Endothelial cell of umbilical vein (primary cell): ENCODE measurements around the gene DTL. TPM values are rescaled to one million over a fixed set of nuclear protein-coding genes. Genes with fewer than 3 reads are reported as not detected.

Source experiments
- BruUV-seq: library from RNA; stranded (reverse); fragments of 400-500 nt; replicated peaks from 2 replicates; lab custom pipeline; 2021; lab: Mats Ljungman, UMichigan
- CTCF ChIA-PET: fragments of 300-600, 350-600 bp; sonication (Branson Sonifier 250); formaldehyde crosslinking; loops from one replicate; lab custom pipeline; 2021; ENCODE audit warnings: antibody characterized with exemption, inconsistent platforms; lab: Charles Lee
- POLR2A ChIA-PET: fragments of 300-600, 350-600 bp; sonication (Branson Sonifier 250); formaldehyde crosslinking; loops from one replicate; lab custom pipeline; 2021; ENCODE audit warnings: antibody characterized with exemption, inconsistent platforms; lab: Charles Lee
- DNase-seq: peaks from one replicate; pipeline ENCODE4 v3.0.0-alpha.2; 2011; ENCODE audit warnings: low read depth, low spot score
- FAIRE-seq: peaks from 2 replicates; lab custom pipeline; 2011; peaks lifted over from hg19 to GRCh38; lab: Jason Lieb, UNC
- H2AFZ ChIP-seq: 2 replicates; pipeline ENCODE4 v1.6.0; 2012; ENCODE audit warnings: low read depth, low read length, control low read depth, inconsistent platforms
- H3K27ac ChIP-seq: 2 replicates; pipeline ENCODE4 v1.5.1; 2011; ENCODE audit warnings: low read depth, mild to moderate bottlenecking, control low read depth, low read length, moderate library complexity; ENCODE audit not compliant: insufficient read depth
- H3K27me3 ChIP-seq, 2 experiments: 2 replicates each; pipeline versions ENCODE4 v1.6.0 to v1.6.1; 2011; ENCODE audit warnings: low read length in 2 of 2, mixed read lengths in 1 of 2; ENCODE audit not compliant: control insufficient read depth in 2 of 2, insufficient read depth in 2 of 2
- H3K36me3 ChIP-seq, 2 experiments: 2 replicates in 1 of 2; 3 replicates in 1 of 2; pipeline ENCODE4 v1.5.1; 2011; ENCODE audit warnings: low read length in 2 of 2, mild to moderate bottlenecking in 1 of 2, moderate library complexity in 1 of 2; ENCODE audit not compliant: control insufficient read depth in 2 of 2, insufficient read depth in 2 of 2; ENCODE audit errors: extremely low read depth in 1 of 2
- H3K4me1 ChIP-seq: 3 replicates; pipeline ENCODE4 v1.5.1; 2011; ENCODE audit warnings: mild to moderate bottlenecking, low read length; ENCODE audit not compliant: control insufficient read depth, insufficient read depth; ENCODE audit errors: extremely low read depth
- H3K4me2 ChIP-seq: 2 replicates; pipeline ENCODE4 v1.6.1; 2011; ENCODE audit warnings: low read length, control low read depth, mixed read lengths; ENCODE audit not compliant: insufficient read depth
- H3K4me3 ChIP-seq, 3 experiments: fragments of 200-600 bp in 1 of 3; sonication (generic), shearing (Covaris generic) in 1 of 3; replicated peaks in 1 of 3; 2 replicates each; pipeline ENCODE4 v1.5.1; 2011 to 2016; ENCODE audit warnings: control low read depth in 3 of 3, low read length in 3 of 3, mild to moderate bottlenecking in 2 of 3, inconsistent platforms in 1 of 3, low read depth in 1 of 3, moderate library complexity in 1 of 3; ENCODE audit not compliant: insufficient read depth in 1 of 3
- H3K79me2 ChIP-seq: 2 replicates; pipeline ENCODE4 v1.6.0; 2012; ENCODE audit warnings: low read length, inconsistent platforms; ENCODE audit not compliant: control insufficient read depth, insufficient read depth
- H3K9ac ChIP-seq: replicated peaks from 2 replicates; pipeline ENCODE3; 2011; ENCODE audit warnings: low read length, control low read depth; ENCODE audit not compliant: insufficient read depth; ENCODE audit errors: extremely low read depth
- H3K9me1 ChIP-seq: replicated peaks from 3 replicates; pipeline ENCODE4 v1.6.0; 2011; ENCODE audit warnings: mild to moderate bottlenecking, low read length; ENCODE audit not compliant: control insufficient read depth, insufficient read depth; ENCODE audit errors: extremely low read depth
- H3K9me3 ChIP-seq: replicated peaks from 2 replicates; pipeline ENCODE4 v1.5.1; 2012; ENCODE audit warnings: low read length, inconsistent platforms; ENCODE audit not compliant: control insufficient read depth, insufficient read depth
- H4K20me1 ChIP-seq: replicated peaks from 2 replicates; pipeline ENCODE3; 2011; ENCODE audit warnings: mild to moderate bottlenecking, low read length; ENCODE audit not compliant: control insufficient read depth, insufficient read depth; ENCODE audit errors: extremely low read depth
- CTCF ChIP-seq, 2 donors: IDR thresholded peaks; 1 replicate in 1 of 2; 2 replicates in 1 of 2; pipeline ENCODE4 v1.5.1; 2011; ENCODE audit warnings: low read length in 2 of 2, mild to moderate bottlenecking in 2 of 2, moderate library complexity in 2 of 2, control low read depth in 1 of 2, inconsistent platforms in 1 of 2, low read depth in 1 of 2; ENCODE audit not compliant: insufficient read depth in 1 of 2; ENCODE audit errors: extremely low read depth in 1 of 2
- EZH2 ChIP-seq: IDR thresholded peaks from 2 replicates; pipeline ENCODE4 v1.6.1; 2012; ENCODE audit warnings: borderline replicate concordance, low read depth, mild to moderate bottlenecking, moderate library complexity, low read length, inconsistent platforms; ENCODE audit not compliant: severe bottlenecking
- GATA2 ChIP-seq: IDR thresholded peaks from 2 replicates; pipeline ENCODE4 v1.7.0; 2011; ENCODE audit warnings: low read depth, mild to moderate bottlenecking, moderate library complexity, mixed read lengths, low read length; ENCODE audit not compliant: insufficient read length, insufficient read depth
- MYC ChIP-seq: IDR thresholded peaks from one replicate; pipeline ENCODE4 v1.6.1; 2011; ENCODE audit warnings: mild to moderate bottlenecking, low read depth, low read length
- POLR2A ChIP-seq: IDR thresholded peaks from 2 replicates; pipeline ENCODE4 v1.6.1; 2012; ENCODE audit warnings: low read depth, mild to moderate bottlenecking, control low read depth, low read length
- POLR2AphosphoS5 ChIP-seq: IDR thresholded peaks from 2 replicates; pipeline ENCODE4 v1.6.1; 2012; ENCODE audit warnings: low read depth, mild to moderate bottlenecking, control low read depth, low read length, moderate library complexity; ENCODE audit not compliant: insufficient read depth
- dilution Hi-C: fragments of 300-500 bp; cut with MboI; formaldehyde crosslinking; loops from one replicate; pipeline ENCODE4 v1.15.0; 2019; ENCODE audit warnings: low sequenced_read_pairs; ENCODE audit not compliant: extremely low pct_ligation_motif_present
- intact Hi-C: fragments of 100-400 bp; cut with micrococcal nuclease; formaldehyde crosslinking; loops from one replicate; pipeline ENCODE4 v1.10.0; 2022
- polyA plus RNA-seq, 4 experiments: library from polyadenylated mRNA; depleted of rRNA in 3 of 4; stranded (reverse) in 3 of 4; unstranded in 1 of 4; fragments of >200 nt; gene quantifications; 2 replicates each; pipeline versions ENCODE4 v1.2.1 to v1.2.3, GENCODE V29; 2011 to 2012; ENCODE audit warnings: missing spikeins in 1 of 4
- total RNA-seq: library from RNA; stranded (reverse); gene quantifications from 2 replicates; pipeline ENCODE4 v1.2.3, GENCODE V29; 2021
- TF ChIP-seq, protein P1 (sequence below): IDR thresholded peaks from 2 replicates; pipeline ENCODE4 v1.6.1; 2011; ENCODE audit not compliant: insufficient read depth, insufficient read length

The DTL gene
- total and polyA plus RNA-seq, 2 donors (not counting 3 experiments of a cell fraction or from before 2014, with no cell fraction given): 11.2 to 26.5 TPM

DNA sequence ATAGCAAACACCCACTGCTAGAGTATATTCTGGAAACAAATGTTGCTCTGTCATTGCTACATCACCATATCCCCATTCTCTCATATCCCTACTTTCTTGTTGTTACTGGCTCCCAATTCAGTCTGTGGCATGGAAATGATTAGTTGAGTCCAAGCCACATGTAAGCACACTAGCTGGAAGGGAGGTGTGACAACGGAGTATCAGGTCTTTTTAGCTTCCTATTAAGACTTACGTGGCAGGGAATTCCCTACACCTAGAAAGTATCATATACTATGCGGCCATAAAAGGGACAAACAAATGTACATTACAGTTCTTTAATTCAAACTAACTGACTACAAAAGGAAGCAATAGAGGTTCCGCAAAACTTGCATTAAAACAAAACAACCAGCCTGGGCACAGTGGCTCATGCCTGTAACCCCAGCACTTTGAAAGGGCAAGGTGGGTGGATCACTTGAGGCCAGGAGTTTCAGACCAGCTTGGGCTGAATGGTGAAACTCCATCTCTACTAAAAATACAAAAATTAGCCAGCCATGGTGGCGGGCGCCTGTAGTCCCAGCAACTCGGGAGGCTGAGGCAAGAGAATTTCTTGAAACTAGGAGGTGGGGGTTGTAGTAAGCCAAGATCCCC, 48.8 kb upstream of the DTL start:
- Histone ChIP-seq H3K79me2 (no peaks in the 10 kb centered on the region), H3K9ac (no peak overlapping the region), H4K20me1 (no peaks in the 10 kb centered on the region), H3K9me1 (no peaks in the 10 kb centered on the region), H3K4me3 (no peak overlapping the region), H3K27me3 (no peaks in the 10 kb centered on the region), H3K36me3 (peaks cover 0 to 2% of the 10 kb centered on the region in 2 experiments), H2AFZ (no peak overlapping the region), H3K27ac (no peak overlapping the region), H3K9me3 (no peaks in the 10 kb centered on the region), H3K4me2 (no peak overlapping the region), H3K4me1 (no peaks in the 10 kb centered on the region)
- intact Hi-C loops: no loop called here
- dilution Hi-C loops: no loop called here
- FAIRE-seq: no peak
- ChIA-PET CTCF (no interaction called here), POLR2A (no interaction called here)
- no TSS peak for BruUV-seq
- DNase-seq: no peak
- TF ChIP-seq MYC: no peak
- no peak for TF ChIP-seq GATA2
- TF ChIP-seq POLR2AphosphoS5: no peak
- TF ChIP-seq EZH2: no peak
- no peak for TF ChIP-seq POLR2A
- TF ChIP-seq, protein P1, sequence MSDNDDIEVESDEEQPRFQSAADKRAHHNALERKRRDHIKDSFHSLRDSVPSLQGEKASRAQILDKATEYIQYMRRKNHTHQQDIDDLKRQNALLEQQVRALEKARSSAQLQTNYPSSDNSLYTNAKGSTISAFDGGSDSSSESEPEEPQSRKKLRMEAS: no peak
- no peak for TF ChIP-seq CTCF (IDR thresholded peaks at IDR 0.05; ENCODE audit: extremely low read depth in 1 of 2, insufficient read depth in 1 of 2, low read depth in 1 of 2, low read length in 2 of 2)
